GM20431 (cell line): Measurements from ENCODE around the gene DPEP2.
"Not testable (repeated sequence)": the region's sequence is repeated elsewhere in the genome, so short reads cannot be mapped to it uniquely, and the experiment has no call there.

Experiments
- in situ Hi-C: fragments of 300-500 bp; cut with MseI, MboI; formaldehyde crosslinking; loops from one replicate; pipeline ENCODE4 v1.15.0; 2020; ENCODE audit warnings: low sequenced_read_pairs; ENCODE audit not compliant: unreplicated experiment

DPEP2 gene

GRCh38 chr16:68009157-68009735, 10.0 kb upstream of the DPEP2 start:
- in situ Hi-C loops, result no loop called here

- in situ Hi-C loops, result no loop called here
These were observed 6.6 kb upstream of the DPEP2 start for GRCh38 chr16:68005786-68006286.

GRCh38 chr16:68005211-68005610, 5.9 kb upstream of the DPEP2 start:
- in situ Hi-C loops, result no loop called here

GRCh38 chr16:68003031-68003430, 3.7 kb upstream of the DPEP2 start:
- in situ Hi-C loops, result no loop called here

- in situ Hi-C loops, result no loop called here
These were observed 1.2 kb upstream of the DPEP2 start for GRCh38 chr16:68000450-68000849.

- in situ Hi-C loops, result no loop called here
These were observed 701 bp upstream of the DPEP2 start for GRCh38 chr16:67999985-68000384.

GRCh38 chr16:67998231-67998778, 979 bp downstream of the DPEP2 start:
- in situ Hi-C loops, result not testable (repeated sequence)

- in situ Hi-C loops, result no loop called here
These were observed 2.6 kb downstream of the DPEP2 start for GRCh38 chr16:67996666-67997065.

GRCh38 chr16:67995423-67995822, 3.9 kb downstream of the DPEP2 start:
- in situ Hi-C loops, result no loop called here

- in situ Hi-C loops, result not testable (repeated sequence)
These were observed 5.3 kb downstream of the DPEP2 start for GRCh38 chr16:67994040-67994408.

- in situ Hi-C loops, result no loop called here
These were observed 5.9 kb downstream of the DPEP2 start for GRCh38 chr16:67993207-67994039.

GRCh38 chr16:67992661-67993206, 6.5 kb downstream of the DPEP2 start:
- in situ Hi-C loops, result no loop called here

- in situ Hi-C loops, result no loop called here
These were observed 9.3 kb downstream of the DPEP2 start for GRCh38 chr16:67990018-67990386.

GRCh38 chr16:67989322-67990017, 9.8 kb downstream of the DPEP2 start:
- in situ Hi-C loops, result no loop called here

GRCh38 chr16:67988675-67989074, 10.6 kb downstream of the DPEP2 start:
- in situ Hi-C loops, result no loop called here

GRCh38 chr16:67987460-67988160, 11.7 kb downstream of the DPEP2 start:
- in situ Hi-C loops, result no loop called here

GRCh38 chr16:67986949-67987348, 12.3 kb downstream of the DPEP2 start:
- in situ Hi-C loops, result no loop called here

GRCh38 chr16:67982011-67982696, 17.1 kb downstream of the DPEP2 start:
- in situ Hi-C loops, result no loop called here

- in situ Hi-C loops, result no loop called here
These were observed 19.2 kb downstream of the DPEP2 start, which contains the start of gene DPEP3 for GRCh38 chr16:67979955-67980678. DPEP3 (minus strand) TSS chr16:67980499; CDS start chr16:67980380, 119 bp downstream.
